ENCODE results near the gene LAMTOR3. TPM values are rescaled to one million over a fixed set of nuclear protein-coding genes. Genes with fewer than 3 reads are reported as not detected.

Gene LAMTOR3
- total and polyA plus RNA-seq, 2 experiments from 2014 or later, result 40.8 to 64.5 TPM

GRCh38 chr4:99893029-99893428, 1.2 kb downstream of the LAMTOR3 start (continued):
- TF ChIP-seq ZNF462 (CRISPR knock-in tag; IDR thresholded peaks at IDR 0.05) (no peak), CREB1 (CRISPR knock-in tag; IDR thresholded peaks at IDR 0.05; ENCODE audit: low read depth) (no peak)

GRCh38 chr4:99891351-99891750, 2.9 kb downstream of the LAMTOR3 start:
- H3K79me2 ChIP-seq (replicated peaks; ENCODE audit: insufficient read depth), result peaks cover 28% of the 10 kb centered on the region
- H3K4me1 Mint-ChIP-seq, result peaks cover 8% of the 10 kb centered on the region
- H3K27me3 ChIP-seq (ENCODE audit: insufficient read depth), result no peaks in the 10 kb centered on the region
- no peak overlapping the region for H3K4me2 ChIP-seq
- no peaks in the 10 kb centered on the region for H3K4me1 ChIP-seq (ENCODE audit: insufficient read depth)
- H3K9me3 Mint-ChIP-seq, result no peaks in the 10 kb centered on the region
- H3K4me3 Mint-ChIP-seq, result no peak overlapping the region
- DNase-seq (ENCODE audit: low spot score), result no peak
- no peak for ATAC-seq
- H4K20me1 ChIP-seq (replicated peaks; ENCODE audit: insufficient read depth), result no peaks in the 10 kb centered on the region
- H3F3A ChIP-seq (replicated peaks; ENCODE audit: low read depth), result peaks cover 4% of the 10 kb centered on the region; the same call in 1 of the 2 replicates
- H2AFZ ChIP-seq, result no peak overlapping the region
- H3K9me2 ChIP-seq (ENCODE audit: insufficient read depth), result no peaks in the 10 kb centered on the region
- H3K27me3 Mint-ChIP-seq (ENCODE audit: insufficient read depth, low read depth, poor library complexity), result no peaks in the 10 kb centered on the region
- no peaks in the 10 kb centered on the region for H3K36me3 Mint-ChIP-seq (ENCODE audit: low read depth)
- H3K27ac ChIP-seq (ENCODE audit: low read depth), result no peak overlapping the region
- H3K27ac Mint-ChIP-seq, result no peak overlapping the region
- H3K4me3 ChIP-seq, result no peak overlapping the region
- no peaks in the 10 kb centered on the region for H3K36me3 ChIP-seq (ENCODE audit: insufficient read depth)
- TF ChIP-seq CREB1 (CRISPR knock-in tag; IDR thresholded peaks at IDR 0.05; ENCODE audit: low read depth) (no peak), ETS1 (IDR thresholded peaks at IDR 0.05) (no peak), CTCF (conservative IDR thresholded peaks at IDR 0.05; ENCODE audit: low read depth in 2 of 2) (no peak), JUNB (IDR thresholded peaks at IDR 0.05; ENCODE audit: unreplicated experiment) (no peak), EZH2phosphoT487 (IDR thresholded peaks at IDR 0.05; ENCODE audit: unreplicated experiment) (no peak), ZNF331 (CRISPR knock-in tag; IDR thresholded peaks at IDR 0.05; ENCODE audit: low read depth) (no peak), STAT1 (IDR thresholded peaks at IDR 0.05; ENCODE audit: unreplicated experiment) (no peak), ZNF114 (CRISPR knock-in tag; IDR thresholded peaks at IDR 0.05) (no peak), NANOG (IDR thresholded peaks at IDR 0.05; ENCODE audit: borderline replicate concordance) (no peak), POLR2AphosphoS5 (IDR thresholded peaks at IDR 0.05; ENCODE audit: low read depth) (no peak), REST (IDR thresholded peaks at IDR 0.05; ENCODE audit: unreplicated experiment) (no peak)

All from GM23338 (cell line).